ENCODE results near the gene FOXO3.

DNA sequence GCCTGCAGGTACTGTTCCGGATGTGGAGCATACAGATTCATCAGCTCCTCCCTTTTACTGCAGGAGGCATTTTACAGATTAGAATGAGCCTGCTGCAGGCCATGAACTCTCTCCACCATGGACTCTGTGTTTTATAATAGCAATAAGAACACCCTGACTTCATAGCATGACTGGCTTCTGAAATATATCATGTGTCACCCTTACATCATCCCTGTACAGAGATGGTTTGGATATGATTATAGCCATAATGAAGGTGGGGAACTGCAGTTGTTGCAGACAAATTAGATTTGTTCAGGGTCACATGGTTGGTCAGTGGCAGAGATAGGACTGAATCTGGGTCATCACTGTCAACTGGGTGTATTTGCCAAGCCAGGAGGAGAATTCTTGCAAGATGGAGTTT, 100.7 kb downstream of the FOXO3 start:
- TF ChIP-seq, protein P1, sequence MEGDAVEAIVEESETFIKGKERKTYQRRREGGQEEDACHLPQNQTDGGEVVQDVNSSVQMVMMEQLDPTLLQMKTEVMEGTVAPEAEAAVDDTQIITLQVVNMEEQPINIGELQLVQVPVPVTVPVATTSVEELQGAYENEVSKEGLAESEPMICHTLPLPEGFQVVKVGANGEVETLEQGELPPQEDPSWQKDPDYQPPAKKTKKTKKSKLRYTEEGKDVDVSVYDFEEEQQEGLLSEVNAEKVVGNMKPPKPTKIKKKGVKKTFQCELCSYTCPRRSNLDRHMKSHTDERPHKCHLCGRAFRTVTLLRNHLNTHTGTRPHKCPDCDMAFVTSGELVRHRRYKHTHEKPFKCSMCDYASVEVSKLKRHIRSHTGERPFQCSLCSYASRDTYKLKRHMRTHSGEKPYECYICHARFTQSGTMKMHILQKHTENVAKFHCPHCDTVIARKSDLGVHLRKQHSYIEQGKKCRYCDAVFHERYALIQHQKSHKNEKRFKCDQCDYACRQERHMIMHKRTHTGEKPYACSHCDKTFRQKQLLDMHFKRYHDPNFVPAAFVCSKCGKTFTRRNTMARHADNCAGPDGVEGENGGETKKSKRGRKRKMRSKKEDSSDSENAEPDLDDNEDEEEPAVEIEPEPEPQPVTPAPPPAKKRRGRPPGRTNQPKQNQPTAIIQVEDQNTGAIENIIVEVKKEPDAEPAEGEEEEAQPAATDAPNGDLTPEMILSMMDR (IDR thresholded peaks at IDR 0.05): no peak
- TF ChIP-seq POLR2A (IDR thresholded peaks at IDR 0.05): no peak

All from breast epithelium (tissue), 3 donors.